ENCODE data around the gene OTX1. TPM values are rescaled to one million over a fixed set of nuclear protein-coding genes. Genes with fewer than 3 reads are reported as not detected.
"Not testable (repeated sequence)": the region's sequence is repeated elsewhere in the genome, so short reads cannot be mapped to it uniquely, and the experiment has no call there.

OTX1 gene
- total RNA-seq, 1 experiment from 2014 or later = 0.81 TPM

- DNase-seq (ENCODE audit: low spot score) = no peak
These were observed 5.7 kb downstream of the OTX1 start for GRCh38 chr2:63056107-63057050.

GRCh38 chr2:63057249-63058143 lies 6.9 kb downstream of the OTX1 start:
- no peak for DNase-seq (ENCODE audit: low spot score)
- in situ Hi-C loops (cut with HindIII; ENCODE audit: low sequenced_read_pairs) = no loop called here

More at GRCh38 chr2:63056107-63057050, 5.7 kb downstream of the OTX1 start:
- in situ Hi-C loops (cut with HindIII; ENCODE audit: low sequenced_read_pairs) = no loop called here

- DNase-seq (ENCODE audit: low spot score) = no peak
These were observed 7.7 kb downstream of the OTX1 start for GRCh38 chr2:63058144-63058920.

DNA sequence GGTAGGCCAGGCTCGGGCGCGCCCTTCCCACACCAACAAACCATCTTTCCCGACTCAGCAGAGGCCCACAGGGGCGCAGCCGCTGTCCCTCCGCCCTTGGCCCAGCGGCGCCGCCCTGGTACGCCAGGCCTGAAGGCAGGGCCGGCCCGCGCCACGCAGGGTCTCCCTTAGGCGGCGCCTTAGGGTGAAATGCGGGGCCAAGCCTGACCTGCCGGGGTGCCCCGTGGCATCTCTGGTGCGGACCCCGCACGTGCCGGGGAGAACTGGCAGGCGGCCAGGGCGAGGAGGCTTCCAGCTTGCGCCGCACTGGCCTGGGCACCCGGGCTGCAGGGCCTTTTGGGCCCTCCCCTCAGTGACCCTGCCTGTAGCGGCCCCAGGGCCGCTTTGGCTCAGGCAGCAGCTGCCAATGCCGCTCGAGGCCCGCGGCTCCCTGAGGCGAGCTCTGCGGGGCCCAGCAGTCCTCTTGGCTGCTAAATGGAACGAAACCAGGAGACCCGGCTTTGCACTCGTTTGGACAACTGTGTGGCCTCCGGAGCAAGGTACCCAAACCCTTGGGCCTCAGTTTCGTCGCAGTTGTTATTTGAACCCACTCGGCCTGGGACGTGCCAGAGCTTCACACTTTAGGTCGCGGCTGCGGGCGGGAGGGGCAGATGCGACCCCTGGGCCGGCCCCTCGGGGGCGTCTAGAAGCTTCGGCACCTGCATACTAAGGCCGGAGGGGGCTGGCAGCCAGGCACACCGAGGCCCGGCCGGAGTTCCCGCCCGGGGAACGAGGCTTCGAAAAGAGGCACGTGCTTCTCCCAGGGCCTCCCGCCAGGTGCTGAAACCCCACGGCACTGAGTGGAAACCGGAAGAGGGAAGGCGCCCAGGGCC lies 8.5 kb downstream of the OTX1 start:
- no peak for DNase-seq (ENCODE audit: low spot score)

More at GRCh38 chr2:63058144-63058920, 7.7 kb downstream of the OTX1 start:
- in situ Hi-C loops (cut with HindIII; ENCODE audit: low sequenced_read_pairs) = no loop called here

DNA sequence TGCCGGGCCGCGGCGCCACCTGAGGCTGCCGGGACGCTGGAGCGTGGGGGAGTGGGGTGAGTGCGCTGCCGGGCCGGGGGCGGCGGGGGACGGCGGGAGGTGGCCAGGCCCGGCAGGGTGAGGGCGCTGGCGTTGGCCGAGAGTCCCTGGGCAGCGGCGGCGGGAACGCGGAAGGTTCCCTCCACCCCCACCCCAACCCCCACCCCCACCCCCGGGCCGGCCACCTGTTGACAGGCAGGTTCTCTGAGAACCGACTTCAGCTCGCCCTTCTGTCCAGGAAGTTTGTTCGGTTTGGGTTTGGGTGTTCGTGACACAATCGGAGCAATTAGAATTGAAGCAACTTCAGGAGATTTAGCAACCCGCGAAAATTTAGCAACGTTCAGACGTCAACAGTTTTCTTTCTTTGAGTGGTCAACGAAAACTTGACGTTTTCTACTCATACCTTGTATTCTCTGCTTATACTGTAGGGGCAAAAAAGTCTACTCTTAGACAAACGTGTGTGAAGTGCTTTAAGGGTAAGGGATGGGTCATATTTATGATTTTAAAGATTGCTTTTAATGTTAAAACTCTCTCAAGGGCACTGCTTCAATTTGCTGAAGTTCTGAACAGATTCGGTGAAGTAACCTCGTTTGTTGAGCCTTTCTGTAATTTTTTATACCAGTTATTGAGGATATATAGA lies 9.3 kb downstream of the OTX1 start:
- no peak for DNase-seq (ENCODE audit: low spot score)
- in situ Hi-C loops (cut with HindIII; ENCODE audit: low sequenced_read_pairs) = no loop called here

More for the DNA sequence above, 8.5 kb downstream of the OTX1 start:
- in situ Hi-C loops (cut with HindIII; ENCODE audit: low sequenced_read_pairs) = no loop called here

DNA sequence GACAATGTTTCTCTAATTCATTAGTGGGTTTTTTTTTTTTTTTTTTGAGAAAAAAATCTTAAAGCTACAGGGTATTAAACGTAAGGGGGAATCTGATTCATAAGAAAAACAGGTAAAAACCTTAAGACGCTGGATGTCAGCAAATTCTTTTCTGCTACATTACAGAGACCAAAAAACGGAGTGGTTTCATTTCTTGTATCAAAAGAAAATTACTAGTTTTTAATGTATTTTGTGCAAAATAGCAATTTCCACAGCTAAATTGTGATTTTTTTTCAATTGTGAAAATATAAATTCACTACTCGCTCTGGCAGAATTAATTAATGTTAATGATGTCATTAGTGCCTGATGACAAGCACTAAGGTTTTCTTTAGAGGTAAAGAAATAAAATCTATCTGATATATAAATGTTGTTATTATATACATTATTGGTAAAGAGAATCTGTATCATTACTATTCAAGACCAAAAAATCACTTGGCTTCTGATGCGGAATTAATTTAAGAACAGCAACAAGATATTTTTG lies 9.9 kb downstream of the OTX1 start:
- in situ Hi-C loops (cut with HindIII; ENCODE audit: low sequenced_read_pairs) = no loop called here
- DNase-seq (ENCODE audit: low spot score) = no peak

DNA sequence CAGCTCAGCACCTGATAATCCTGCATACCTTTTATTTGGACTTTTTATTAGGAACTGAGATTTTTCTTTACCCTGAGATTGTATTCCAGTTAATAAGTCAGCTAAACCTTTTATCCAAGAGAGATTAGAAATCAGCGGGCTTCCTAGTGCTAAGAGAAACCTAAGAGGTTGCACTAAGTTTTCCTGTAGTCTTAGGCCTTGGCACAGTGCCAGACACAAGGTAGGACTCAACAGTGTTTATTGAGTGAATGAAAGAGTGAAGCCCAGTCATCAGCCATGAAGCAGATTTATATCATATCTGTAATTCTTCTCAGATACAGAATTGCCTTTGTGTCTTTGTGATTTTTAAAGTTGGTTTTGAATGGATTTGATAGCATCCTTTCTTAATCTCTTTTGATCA lies 13.6 kb downstream of the OTX1 start:
- in situ Hi-C loops (cut with HindIII; ENCODE audit: low sequenced_read_pairs) = no loop called here
- DNase-seq (ENCODE audit: low spot score) = no peak

GRCh38 chr2:63064661-63065060 lies 14.0 kb downstream of the OTX1 start:
- DNase-seq (ENCODE audit: low spot score) = no peak
- in situ Hi-C loops (cut with HindIII; ENCODE audit: low sequenced_read_pairs) = no loop called here

DNA sequence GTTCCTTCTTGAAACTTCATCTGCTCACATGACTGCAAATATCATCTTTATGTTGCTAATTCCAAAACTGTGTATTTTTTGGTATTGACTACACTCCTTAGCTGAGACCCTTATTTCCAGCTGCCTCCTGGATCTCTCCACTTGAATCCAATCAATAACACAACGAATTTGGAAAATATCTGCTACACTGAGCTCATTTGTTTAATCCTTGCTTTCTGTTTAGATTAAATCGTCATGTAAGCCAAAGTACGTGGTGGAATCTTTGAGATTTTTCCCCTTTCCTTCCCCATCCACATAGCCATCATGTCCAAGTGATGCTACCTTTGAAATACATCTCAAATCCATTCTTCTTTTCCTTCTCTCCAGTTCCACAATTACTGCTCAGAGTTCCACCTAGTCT lies 15.6 kb downstream of the OTX1 start:
- in situ Hi-C loops (cut with HindIII; ENCODE audit: low sequenced_read_pairs) = no loop called here
- no peak for DNase-seq (ENCODE audit: low spot score)

GRCh38 chr2:63066838-63067237 lies 16.2 kb downstream of the OTX1 start:
- DNase-seq (ENCODE audit: low spot score) = no peak
- in situ Hi-C loops (cut with HindIII; ENCODE audit: low sequenced_read_pairs) = no loop called here

- in situ Hi-C loops (cut with HindIII; ENCODE audit: low sequenced_read_pairs) = no loop called here
- no peak for DNase-seq (ENCODE audit: low spot score)
These were observed 21.0 kb downstream of the OTX1 start for GRCh38 chr2:63071664-63072063.

DNA sequence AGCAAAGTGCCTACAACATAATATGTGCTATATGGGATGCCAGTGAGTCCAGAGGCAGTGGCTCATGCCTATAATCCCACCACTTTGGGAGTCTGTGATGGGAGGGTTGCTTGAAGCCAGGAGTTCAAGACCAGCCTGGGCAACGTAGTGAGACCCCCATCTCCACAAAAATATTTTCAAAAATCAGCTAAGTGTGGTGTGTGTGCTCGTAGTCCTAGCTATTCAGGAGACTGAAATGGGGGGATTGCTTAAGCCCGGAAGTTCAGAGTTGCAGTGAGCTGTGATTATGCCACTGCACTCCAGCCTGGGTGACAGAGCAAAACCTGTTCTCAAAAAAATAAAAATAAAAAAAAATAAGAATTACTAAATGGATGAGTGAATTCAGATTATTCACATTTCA lies 23.4 kb downstream of the OTX1 start:
- in situ Hi-C loops (cut with HindIII; ENCODE audit: low sequenced_read_pairs) = no loop called here
- DNase-seq (ENCODE audit: low spot score) = no peak

DNA sequence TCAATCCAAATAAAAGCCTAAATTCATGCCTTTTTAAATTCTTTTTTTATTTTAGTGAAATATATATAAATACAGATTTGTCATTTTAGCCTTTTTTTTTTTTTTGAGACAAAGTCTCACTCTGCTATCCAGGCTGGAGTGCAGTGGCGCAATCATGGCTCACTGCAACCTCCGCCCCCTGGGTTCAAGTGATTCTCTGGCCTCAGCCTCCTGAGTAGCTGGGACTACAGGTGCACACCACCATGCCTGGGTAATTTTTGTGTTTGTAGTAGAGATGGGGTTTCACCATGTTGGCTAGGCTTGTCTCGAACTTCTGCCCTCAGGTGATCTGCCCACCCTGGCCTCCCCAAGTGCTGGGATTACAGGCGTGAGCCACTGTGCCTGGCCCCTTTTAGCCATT lies 23.8 kb downstream of the OTX1 start:
- DNase-seq (ENCODE audit: low spot score); in situ Hi-C loops (cut with HindIII; ENCODE audit: low sequenced_read_pairs): not testable (repeated sequence)

DNA sequence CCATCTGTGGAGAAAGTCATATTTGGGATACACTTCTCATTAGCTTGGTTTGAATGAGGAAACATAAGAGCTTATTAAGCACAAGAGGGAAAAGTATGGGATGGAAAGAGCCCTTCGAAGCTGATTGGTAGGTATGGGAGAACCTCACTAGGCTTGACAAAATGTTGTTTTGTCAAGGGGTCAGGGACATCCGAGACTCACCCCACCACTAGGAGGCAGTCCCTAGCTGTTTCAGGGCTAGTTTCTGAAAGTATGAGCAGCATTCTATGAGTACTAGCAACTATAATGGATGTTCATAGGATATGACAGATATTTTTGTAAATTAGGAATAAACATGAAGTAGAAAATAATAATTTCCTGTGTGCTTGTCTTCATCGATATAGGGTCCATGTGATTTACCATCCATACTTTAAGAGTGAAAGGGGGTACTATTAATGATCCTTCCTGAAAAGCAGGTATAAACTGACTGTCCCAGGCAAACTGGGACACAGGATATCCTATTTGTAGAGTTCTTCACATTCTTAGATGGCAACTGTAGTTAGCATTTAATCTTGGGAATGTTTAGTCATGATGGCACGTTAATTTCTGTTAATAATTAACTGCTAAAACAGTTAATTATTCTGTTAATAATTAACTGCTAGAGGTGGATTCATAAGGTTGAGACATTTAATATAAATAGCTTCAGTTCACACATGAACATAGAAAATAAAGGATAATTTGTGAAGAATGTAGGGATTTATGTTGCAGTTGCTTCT lies 28.4 kb downstream of the OTX1 start:
- in situ Hi-C loops (cut with HindIII; ENCODE audit: low sequenced_read_pairs) = no loop called here

DNA sequence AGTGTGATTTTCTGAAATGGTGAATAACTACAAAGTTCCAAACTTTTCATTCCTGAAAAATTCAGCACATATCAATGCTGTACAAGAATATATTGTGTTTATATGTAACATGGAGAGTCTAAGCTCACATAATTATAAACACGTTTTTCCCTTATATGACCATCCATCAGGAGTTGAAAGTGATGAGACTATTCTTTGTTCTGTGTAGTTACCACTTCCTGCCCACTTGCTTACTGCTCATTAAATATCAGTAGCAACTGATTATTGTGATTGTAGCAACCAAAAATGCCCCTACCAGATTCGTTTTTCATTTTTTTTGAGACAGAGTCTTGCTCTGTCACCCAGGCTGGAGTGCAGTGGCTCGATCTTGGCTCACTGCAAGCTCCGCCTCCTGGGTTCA lies 30.8 kb downstream of the OTX1 start:
- in situ Hi-C loops (cut with HindIII; ENCODE audit: low sequenced_read_pairs) = no loop called here
- DNase-seq (ENCODE audit: low spot score) = no peak

More for the DNA sequence above, 28.4 kb downstream of the OTX1 start:
- DNase-seq (ENCODE audit: low spot score) = peak; percentile 9

DNA sequence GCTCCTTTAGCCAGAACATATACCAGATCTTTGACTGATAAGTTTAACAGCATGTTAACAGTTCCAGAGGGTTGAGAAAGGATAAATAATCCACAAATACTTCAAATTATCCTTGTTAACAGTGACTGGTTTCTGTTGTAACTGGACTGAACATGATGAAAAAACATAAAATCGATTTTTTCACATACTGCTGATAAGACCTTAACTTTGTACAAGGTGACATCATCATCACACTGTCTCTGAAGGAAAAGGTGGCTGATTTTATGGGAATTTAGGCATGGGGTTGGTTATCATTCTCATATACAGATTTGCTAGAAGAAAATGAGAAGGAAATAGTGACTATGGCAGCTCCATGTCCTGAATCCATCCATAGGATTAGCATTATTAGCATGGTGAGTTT lies 36.1 kb downstream of the OTX1 start:
- in situ Hi-C loops (cut with HindIII; ENCODE audit: low sequenced_read_pairs) = no loop called here
- no peak for DNase-seq (ENCODE audit: low spot score)

- in situ Hi-C loops (cut with HindIII; ENCODE audit: low sequenced_read_pairs) = no loop called here
- DNase-seq (ENCODE audit: low spot score) = no peak
These were observed 41.8 kb downstream of the OTX1 start for GRCh38 chr2:63092401-63092800.
